ENCODE results near the gene RBKS.
"Not testable (repeated sequence)": the region's sequence is repeated elsewhere in the genome, so short reads cannot be mapped to it uniquely, and the experiment has no call there.

The RBKS gene

DNA sequence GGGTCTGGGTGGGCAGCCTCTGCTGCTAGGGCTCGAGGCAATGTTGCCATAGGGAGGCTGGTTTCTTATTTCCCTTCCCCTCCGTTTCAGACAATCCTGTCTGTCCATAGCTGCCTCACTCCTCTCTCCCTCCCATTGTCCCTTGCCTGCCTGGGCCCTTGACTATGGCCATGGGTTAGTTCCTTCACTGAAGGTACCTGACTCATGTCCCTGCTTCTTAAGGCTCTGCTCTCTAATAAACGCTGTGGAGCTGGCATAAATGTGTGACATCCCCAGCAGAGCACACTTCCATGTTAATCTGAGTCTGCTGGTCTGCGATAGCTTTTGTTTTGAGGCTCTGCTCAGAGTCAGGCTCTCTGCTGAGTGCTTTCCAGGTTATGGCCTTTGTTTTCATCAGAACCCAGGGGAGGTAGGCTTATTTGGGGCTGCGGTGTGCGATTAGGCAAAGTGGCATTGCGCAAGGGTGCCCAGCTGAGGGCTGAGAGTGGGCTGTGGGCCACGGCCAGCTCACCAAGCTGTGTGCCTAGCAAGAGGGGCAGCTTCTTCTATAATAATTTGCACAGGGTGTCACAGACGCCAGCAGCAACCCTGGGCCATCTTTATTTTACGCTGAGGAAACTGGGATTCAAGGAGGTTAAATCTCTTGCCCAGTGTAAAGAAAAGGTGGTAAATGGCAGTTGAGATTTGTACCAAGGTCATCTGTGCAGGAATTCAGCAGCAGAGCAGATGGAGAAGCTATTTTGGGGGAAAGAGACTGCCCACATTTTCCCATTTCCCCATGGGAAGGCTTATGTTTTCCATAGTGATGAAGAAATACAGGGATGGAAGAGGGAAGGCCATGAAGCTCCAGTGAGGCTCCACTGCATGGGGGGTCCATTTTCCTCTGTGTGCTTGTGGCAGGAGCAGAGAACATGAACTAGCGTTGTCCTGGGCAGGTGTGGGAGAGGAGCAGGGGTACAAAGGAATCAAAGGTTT is 93.1 kb downstream of the RBKS start:
- DNase-seq = no peak

DNA sequence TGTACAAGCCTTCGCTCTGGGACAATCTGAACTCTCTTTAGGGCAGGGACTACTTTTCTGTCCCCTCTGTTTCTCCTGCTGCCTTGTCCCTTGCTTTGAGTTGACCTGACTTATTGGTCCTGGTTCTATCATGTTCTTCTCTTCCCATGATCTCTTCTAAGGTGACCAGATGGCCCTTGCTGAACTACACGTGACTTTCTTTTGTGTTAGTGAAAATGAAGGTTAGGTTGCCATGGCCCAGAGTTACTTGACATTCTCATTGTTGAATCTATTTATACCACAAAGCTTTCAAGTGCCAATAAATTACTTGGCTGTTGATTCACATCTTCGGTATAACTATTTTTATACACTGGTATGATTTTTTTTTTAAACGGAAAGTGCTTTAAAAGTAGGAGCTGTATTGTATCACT is 94.3 kb downstream of the RBKS start:
- peak; percentile 39 for DNase-seq

- DNase-seq = no peak
These were observed 94.9 kb downstream of the RBKS start for GRCh38 chr2:27795093-27795834.

DNA sequence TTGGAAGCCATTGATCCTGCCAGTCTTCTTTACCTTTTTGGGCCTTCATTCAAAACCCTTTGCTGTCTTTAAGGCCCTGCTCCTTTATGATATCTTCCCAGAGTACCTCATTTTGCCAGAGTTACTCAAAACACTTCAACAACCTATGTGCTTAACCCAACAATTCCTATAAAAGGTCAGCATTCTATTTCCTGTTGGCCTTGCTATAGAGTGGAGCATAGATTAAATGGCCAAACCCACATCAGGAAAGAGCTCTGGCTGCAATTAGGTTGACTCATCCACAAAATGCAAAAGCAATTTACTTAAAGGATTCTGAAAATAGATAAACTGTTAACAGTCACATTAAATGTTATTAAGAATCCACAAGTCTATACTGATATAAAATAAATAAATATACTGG is 97.4 kb downstream of the RBKS start:
- DNase-seq = peak; percentile 64

GRCh38 chr2:27790796-27791195 is 99.4 kb downstream of the RBKS start:
- no peak for DNase-seq

DNA sequence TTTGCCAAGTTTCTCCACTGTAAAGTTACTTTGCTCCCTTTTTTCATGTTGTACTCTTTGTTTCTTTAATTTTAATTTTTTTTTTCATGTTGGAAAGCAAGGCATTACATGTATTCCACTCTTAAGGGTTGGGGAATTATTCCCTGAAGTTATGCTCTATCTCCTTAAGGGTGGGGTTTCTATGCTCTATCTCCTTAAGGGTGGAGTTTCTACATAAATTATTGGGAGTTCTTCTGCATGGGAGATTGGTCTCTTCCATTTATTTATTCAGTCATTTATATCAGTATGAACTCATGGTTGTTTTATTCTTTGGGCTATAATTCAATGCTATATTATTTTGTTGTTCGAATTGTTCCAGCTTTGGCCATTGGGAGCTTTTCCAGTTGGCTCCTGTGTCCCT is 107.5 kb downstream of the RBKS start:
- no peak for DNase-seq

DNA sequence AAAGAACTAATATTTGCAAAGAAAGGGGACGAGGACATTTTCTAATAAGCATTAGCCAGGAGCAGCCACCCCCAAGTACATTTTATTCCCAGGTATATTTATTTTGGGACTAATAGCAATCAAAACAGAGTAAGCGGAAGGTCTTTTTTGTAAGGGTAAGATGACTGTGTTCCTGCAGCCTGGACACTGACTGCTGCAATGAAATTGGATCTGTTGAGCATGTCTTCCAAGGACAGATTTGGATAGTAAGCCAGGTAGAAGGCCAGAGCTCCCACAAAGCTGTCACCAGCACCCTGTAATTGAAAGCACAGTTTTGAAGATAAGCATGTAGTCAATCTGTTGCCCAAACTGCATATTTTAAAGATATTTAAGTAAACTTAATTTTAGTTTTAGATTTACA is 108.7 kb downstream of the RBKS start:
- no peak for DNase-seq

GRCh38 chr2:27779417-27780055 is 110.7 kb downstream of the RBKS start:
- DNase-seq = no peak

GRCh38 chr2:27776696-27777095 is 113.5 kb downstream of the RBKS start:
- no peak for DNase-seq

- DNase-seq = peak; percentile 28
These were observed 114.1 kb downstream of the RBKS start for GRCh38 chr2:27776097-27776496.

DNA sequence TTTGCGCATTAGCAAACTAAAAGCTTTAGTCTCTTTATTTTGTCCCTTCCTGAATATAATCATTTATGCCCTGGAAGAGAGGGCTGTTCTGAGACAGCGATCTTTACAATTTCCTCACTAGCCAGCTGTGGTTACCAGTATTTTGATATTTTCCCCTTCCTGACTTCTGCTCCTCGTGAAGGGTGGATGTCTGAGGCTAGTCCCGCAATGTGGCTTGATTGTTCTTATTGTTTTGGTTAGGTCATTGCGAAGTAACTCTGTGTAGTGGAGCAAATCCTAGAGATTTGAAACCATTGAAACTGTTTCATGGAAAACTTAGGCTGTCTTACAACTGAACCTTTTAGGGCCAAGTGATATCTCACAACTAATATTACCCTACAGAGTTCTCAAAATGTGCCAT is 116.2 kb downstream of the RBKS start:
- DNase-seq = no peak

DNA sequence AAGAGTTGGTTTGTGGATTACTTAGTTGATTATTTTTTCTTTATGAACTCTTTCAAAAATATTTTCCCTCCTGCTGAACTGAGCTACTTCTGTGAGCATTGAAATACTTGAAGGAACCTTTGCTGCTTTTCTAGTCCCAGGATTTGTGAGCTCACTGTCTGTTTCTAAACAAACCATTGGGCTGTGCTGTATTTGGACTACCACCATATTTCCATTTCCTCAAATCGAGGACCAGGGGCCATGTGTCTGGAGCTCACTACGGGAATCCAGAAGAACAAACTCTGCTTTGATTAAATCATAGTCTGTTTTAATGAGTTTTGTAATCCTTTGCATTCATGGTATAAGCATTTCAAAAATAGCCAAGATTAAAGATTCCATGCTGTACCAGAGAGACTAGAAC is 117.4 kb downstream of the RBKS start:
- DNase-seq = no peak

DNA sequence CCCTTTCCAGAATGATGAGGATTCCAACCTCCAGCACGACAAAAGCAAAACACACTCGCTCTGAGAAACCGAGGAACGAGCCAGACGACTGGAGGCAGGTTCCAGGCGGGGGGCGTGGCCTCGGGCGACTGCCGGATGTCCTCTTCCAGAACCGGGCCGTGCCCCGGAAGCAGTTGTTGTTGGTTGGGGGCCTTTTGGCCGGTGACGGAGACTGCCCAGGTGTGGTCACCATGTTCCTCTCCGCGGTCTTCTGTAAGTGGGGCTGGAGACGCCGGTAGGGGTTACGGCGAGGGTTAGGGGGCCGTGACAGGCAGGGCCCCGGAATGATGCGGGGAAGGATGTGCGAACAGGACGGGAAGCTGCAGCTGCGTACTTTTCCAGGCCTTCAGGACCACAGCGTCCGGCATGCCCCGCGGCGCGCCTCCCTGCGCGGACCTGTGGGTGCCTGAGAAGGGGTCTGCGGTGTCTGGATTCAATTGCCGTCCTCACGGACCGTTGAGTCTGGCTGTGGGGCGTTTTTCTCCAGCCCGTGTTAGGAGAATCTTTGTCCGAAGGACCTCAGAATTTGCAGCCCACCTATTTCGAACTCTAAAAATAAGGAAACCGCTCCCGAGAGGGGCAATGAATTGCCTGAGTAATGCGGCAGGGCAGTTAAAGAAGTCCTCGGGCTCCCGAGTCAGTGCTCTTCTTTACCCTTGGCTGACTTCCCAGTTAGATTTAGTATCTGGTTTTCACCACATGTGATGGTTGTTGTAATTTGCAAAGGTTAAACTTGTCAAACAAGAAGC is 118.4 kb downstream of the RBKS start, which contains the start of gene MRPL33:
Gene MRPL33 (plus strand): TSS at position 172 of the 788 bp plus-strand sequence. CDS start 59 bp downstream, at position 231.
- peak; percentile 88 for DNase-seq

- DNase-seq = no peak
These were observed 119.0 kb downstream of the RBKS start for GRCh38 chr2:27771202-27771547.

DNA sequence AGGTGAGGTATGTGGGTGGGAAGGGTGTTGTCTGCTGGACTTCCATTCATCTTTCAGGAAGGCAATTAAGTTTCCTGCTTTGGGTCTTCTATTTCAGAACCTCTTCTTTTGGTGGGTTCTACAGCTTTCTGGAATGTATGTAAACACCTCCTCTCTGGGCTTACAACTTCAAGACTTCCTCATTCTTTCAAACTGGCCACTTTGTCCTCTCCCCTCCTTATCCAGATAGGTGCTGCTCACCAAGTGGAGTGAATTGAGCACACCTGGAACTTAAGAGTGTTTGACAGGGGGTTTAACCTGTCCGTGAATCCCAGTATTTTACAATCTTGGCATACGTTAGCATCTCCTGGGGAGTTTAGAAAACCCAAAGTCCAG is 123.9 kb downstream of the RBKS start:
- no peak for DNase-seq

- DNase-seq = peak; percentile 42
These were observed 124.4 kb downstream of the RBKS start for GRCh38 chr2:27765621-27766286.

DNA sequence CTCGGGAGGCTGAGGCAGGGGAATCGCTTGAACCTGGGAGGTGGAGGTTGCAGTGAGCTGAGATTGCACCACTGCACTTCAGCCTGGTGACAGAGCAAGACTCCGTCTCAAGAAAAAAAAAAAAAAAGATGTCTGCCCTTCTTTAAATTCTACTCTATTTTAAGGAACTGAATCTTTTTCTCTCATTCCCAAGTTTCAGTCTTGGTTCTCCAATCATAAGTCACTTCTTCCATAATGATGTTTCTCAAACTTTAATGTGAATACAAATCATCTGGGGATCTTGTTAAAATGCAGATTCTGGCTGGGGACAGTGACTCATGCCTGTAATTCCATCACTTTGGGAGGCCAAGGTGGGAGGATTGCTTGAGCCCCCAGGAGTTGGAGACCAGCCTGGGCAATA is 125.7 kb downstream of the RBKS start:
- not testable (repeated sequence) for DNase-seq

DNA sequence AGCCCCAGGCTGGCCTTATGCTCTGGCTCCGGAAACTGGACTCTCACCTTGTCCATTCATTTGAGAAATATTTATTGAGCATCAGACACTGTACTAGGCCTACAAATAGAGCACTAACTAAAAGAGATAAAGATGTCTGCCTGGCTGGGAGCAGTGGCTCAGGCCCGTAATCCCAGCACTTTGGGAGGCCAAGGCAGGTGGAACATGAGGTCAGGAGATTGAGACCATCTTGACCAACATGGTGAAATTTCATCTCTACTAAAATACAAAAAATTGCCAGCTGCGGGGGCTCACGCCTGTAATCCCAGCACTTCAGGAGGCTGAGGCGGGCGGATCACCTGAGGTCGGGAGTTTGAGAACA is 126.3 kb downstream of the RBKS start:
- no peak for DNase-seq

DNA sequence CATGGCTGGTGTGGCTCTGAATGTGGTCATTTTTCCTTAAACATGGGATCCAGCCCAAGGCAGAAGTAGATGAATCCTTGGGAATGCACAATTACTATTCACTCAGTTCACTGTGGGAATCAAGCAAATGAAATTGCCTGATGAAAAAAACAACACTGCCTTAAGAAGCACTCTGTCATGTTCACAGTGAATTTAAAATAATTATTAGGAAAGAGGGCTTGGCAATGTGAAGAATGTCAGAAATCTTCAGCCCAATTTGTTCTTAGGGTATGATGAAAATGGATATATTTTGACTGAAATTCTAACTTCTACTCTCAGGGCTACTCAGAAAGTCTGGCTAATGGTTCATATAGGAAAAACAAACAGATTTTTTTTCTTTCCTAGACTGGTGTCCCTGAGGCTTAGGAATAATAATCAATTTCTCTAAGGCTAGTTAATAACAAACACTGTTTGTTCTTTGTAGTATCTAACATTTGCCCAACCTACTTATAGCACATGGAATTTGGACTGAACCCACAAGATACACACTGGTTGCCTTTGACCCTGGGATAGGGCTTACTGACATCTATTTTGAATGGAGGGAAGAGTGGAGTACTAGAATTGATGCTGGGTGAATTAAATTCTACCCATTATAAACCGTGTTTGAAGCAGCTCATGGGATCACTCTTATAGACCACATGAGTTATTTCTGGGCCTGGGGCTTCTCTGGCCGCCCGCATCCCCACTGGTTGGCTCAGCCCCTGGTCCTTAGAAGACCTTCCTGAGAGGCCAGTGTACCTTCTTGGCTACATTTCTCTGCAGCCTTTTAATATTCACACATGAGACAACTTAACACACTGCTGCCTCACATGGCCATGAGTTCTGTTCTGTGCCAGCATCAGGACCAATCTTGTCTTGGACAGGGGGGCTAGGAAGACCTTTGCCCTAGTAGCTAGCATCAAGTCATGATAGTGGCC is 127.0 kb downstream of the RBKS start:
- peak; percentile 59 for DNase-seq

Measured in fibroblast of skin of abdomen (primary cell).